Mesodermal cell (in vitro differentiated cells): ENCODE measurements around the gene STK33.
A peak's percentile ranks its signal among the peaks of the same experiment; 100 is the strongest.

Experiments
- H3K27ac ChIP-seq: 2 replicates; pipeline ENCODE4 v1.7.0; 2013; ENCODE audit warnings: mild to moderate bottlenecking, low read depth, low read length, moderate library complexity; ENCODE audit not compliant: severe bottlenecking
- H3K36me3 ChIP-seq: 2 replicates; pipeline ENCODE4 v1.7.1; 2013; ENCODE audit warnings: mild to moderate bottlenecking, low read length, moderate library complexity; ENCODE audit not compliant: control insufficient read depth, insufficient read depth
- H3K4me1 ChIP-seq: one replicate; pipeline ENCODE4 v1.7.1; 2013; ENCODE audit warnings: mild to moderate bottlenecking, low read length; ENCODE audit not compliant: insufficient read depth, control insufficient read depth, poor library complexity, severe bottlenecking
- H3K4me3 ChIP-seq: 2 replicates; pipeline ENCODE4 v1.7.0; 2013; ENCODE audit warnings: low read length, control low read depth, mild to moderate bottlenecking; ENCODE audit not compliant: insufficient read depth, poor library complexity, severe bottlenecking; ENCODE audit errors: extremely low read depth
- H3K9me3 ChIP-seq: 2 replicates; pipeline ENCODE4 v1.7.1; 2013; ENCODE audit warnings: mild to moderate bottlenecking, low read length, moderate library complexity; ENCODE audit not compliant: control insufficient read depth
- WGBS, 2 experiments: methylation state at CpG; one replicate each; pipeline ENCODE4 v1.1.5; 2013; ENCODE audit warnings: missing lambda C conversion rate in 2 of 2; ENCODE audit not compliant: insufficient coverage in 2 of 2; 5-methylcytosine and 5-hydroxymethylcytosine counted together

STK33 gene

GRCh38 chr11:8389029-8389996 lies 204.7 kb downstream of the STK33 start:
- no peak overlapping the region for H3K27ac ChIP-seq
- H3K36me3 ChIP-seq = no peaks in the 10 kb centered on the region
- WGBS, 2 experiments = 82 to 91% methylated on average over 8 to 10 of the region's 11 CpGs
- H3K9me3 ChIP-seq = no peaks in the 10 kb centered on the region
- H3K4me3 ChIP-seq = no peak overlapping the region
- H3K4me1 ChIP-seq = peaks cover 13% of the 10 kb centered on the region

GRCh38 chr11:8387693-8388092 lies 206.3 kb downstream of the STK33 start:
- H3K9me3 ChIP-seq = no peaks in the 10 kb centered on the region
- no peak overlapping the region for H3K4me3 ChIP-seq
- 97 to 98% methylated on average over 4 of the region's 5 CpGs for WGBS, 2 experiments
- no peaks in the 10 kb centered on the region for H3K36me3 ChIP-seq
- no peak overlapping the region for H3K27ac ChIP-seq
- H3K4me1 ChIP-seq = peaks cover 18% of the 10 kb centered on the region

GRCh38 chr11:8387141-8387540 lies 206.9 kb downstream of the STK33 start:
- Histone ChIP-seq H3K4me1 (peaks cover 18% of the 10 kb centered on the region), H3K36me3 (no peaks in the 10 kb centered on the region), H3K27ac (no peak overlapping the region), H3K4me3 (no peak overlapping the region), H3K9me3 (no peaks in the 10 kb centered on the region)
- WGBS, 2 experiments = 95 to 96% methylated on average over 4 to 6 of the region's 7 CpGs

- no peak overlapping the region for H3K4me3 ChIP-seq
- no peaks in the 10 kb centered on the region for H3K9me3 ChIP-seq
- 93% methylated on average over 9 to 11 of the region's 12 CpGs for WGBS, 2 experiments
- H3K36me3 ChIP-seq = no peaks in the 10 kb centered on the region
- H3K4me1 ChIP-seq = peaks cover 18% of the 10 kb centered on the region
- no peak overlapping the region for H3K27ac ChIP-seq
Observed at GRCh38 chr11:8386134-8386864, 207.7 kb downstream of the STK33 start.

- Histone ChIP-seq H3K27ac (peak overlapping the region; percentile 59), H3K4me3 (no peak overlapping the region), H3K36me3 (no peaks in the 10 kb centered on the region), H3K4me1 (peaks cover 12% of the 10 kb centered on the region), H3K9me3 (no peaks in the 10 kb centered on the region)
- WGBS, 2 experiments = 80 to 81% methylated on average over 15 to 19 of the region's 19 CpGs
Observed at GRCh38 chr11:8384199-8384821, 209.7 kb downstream of the STK33 start.

GRCh38 chr11:8383627-8384026 lies 210.4 kb downstream of the STK33 start:
- Histone ChIP-seq H3K27ac (no peak overlapping the region), H3K4me3 (no peak overlapping the region), H3K4me1 (peaks cover 11% of the 10 kb centered on the region), H3K9me3 (no peaks in the 10 kb centered on the region), H3K36me3 (no peaks in the 10 kb centered on the region)
- WGBS, 2 experiments = 94 to 100% methylated on average over 3 of the region's 3 CpGs

GRCh38 chr11:8383227-8383626 lies 210.8 kb downstream of the STK33 start:
- Histone ChIP-seq H3K4me3 (no peak overlapping the region), H3K27ac (no peak overlapping the region), H3K36me3 (no peaks in the 10 kb centered on the region), H3K9me3 (no peaks in the 10 kb centered on the region), H3K4me1 (peaks cover 11% of the 10 kb centered on the region)
- WGBS, 2 experiments = 56 to 89% methylated on average over 1 of the region's 1 CpG

GRCh38 chr11:8382436-8383053 lies 211.5 kb downstream of the STK33 start:
- WGBS, 2 experiments = 88% methylated on average over 6 to 7 of the region's 9 CpGs
- Histone ChIP-seq H3K4me1 (peaks cover 11% of the 10 kb centered on the region), H3K9me3 (no peaks in the 10 kb centered on the region), H3K4me3 (no peak overlapping the region), H3K36me3 (no peaks in the 10 kb centered on the region), H3K27ac (peak overlapping the region; percentile 67)

- 88 to 89% methylated on average over 10 to 13 of the region's 13 CpGs for WGBS, 2 experiments
- H3K4me1 ChIP-seq = peaks cover 11% of the 10 kb centered on the region
- H3K27ac ChIP-seq = peak overlapping the region; percentile 67
- no peak overlapping the region for H3K4me3 ChIP-seq
- H3K9me3 ChIP-seq = no peaks in the 10 kb centered on the region
- no peaks in the 10 kb centered on the region for H3K36me3 ChIP-seq
Observed at GRCh38 chr11:8381871-8382396, 212.1 kb downstream of the STK33 start.

- 95 to 96% methylated on average over 3 to 4 of the region's 6 CpGs for WGBS, 2 experiments
- Histone ChIP-seq H3K9me3 (no peaks in the 10 kb centered on the region), H3K27ac (no peak overlapping the region), H3K4me1 (peaks cover 11% of the 10 kb centered on the region), H3K4me3 (no peak overlapping the region), H3K36me3 (no peaks in the 10 kb centered on the region)
Observed at GRCh38 chr11:8381343-8381742, 212.7 kb downstream of the STK33 start.
